ENCODE data around the gene SP110.

SP110 gene

DNA sequence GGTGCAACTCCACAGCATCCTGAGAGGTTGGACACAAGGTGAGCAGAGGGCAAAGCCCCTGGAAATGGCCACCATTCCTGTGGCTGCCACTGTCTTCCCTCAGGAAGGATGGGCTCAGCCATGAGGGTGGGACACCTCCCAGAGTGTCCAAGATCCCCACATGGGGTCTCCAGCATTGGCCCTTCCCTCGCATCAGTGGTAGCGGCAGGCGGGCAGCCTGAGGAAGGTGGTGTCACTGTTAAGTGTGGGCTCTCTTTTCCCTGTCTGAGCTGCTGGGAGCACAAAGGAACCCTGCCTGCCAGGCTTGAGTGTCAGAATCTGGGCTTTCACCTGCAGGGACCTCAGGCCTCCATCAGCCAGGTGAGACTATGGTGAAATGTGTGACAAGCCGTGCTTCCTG is 47.6 kb downstream of the SP110 start:
- no peak for TF ChIP-seq CTCF (IDR thresholded peaks at IDR 0.05; ENCODE audit: low read depth, low read length)
- DNase-seq = no peak
- Histone ChIP-seq H3K27me3 (peaks cover 14% of the 10 kb centered on the region; the same call in 1 of the 2 replicates), H3K36me3 (no peaks in the 10 kb centered on the region), H3K9me3 (no peaks in the 10 kb centered on the region), H3K4me3 (ENCODE audit: low read depth, low read length) (no peak overlapping the region), H3K4me1 (no peaks in the 10 kb centered on the region)

- no peaks in the 10 kb centered on the region for H3K4me1 ChIP-seq
- no peak overlapping the region for H3K4me3 ChIP-seq (ENCODE audit: low read depth, low read length)
- peaks cover 14% of the 10 kb centered on the region; the same call in 1 of the 2 replicates for H3K27me3 ChIP-seq
- no peak for DNase-seq
- no peak for TF ChIP-seq CTCF (IDR thresholded peaks at IDR 0.05; ENCODE audit: low read depth, low read length)
- H3K9me3 ChIP-seq = no peaks in the 10 kb centered on the region
- no peaks in the 10 kb centered on the region for H3K36me3 ChIP-seq
These were observed 49.3 kb downstream of the SP110 start for GRCh38 chr2:230170532-230170931.

- no peak for DNase-seq
- Histone ChIP-seq H3K4me3 (ENCODE audit: low read depth, low read length) (no peak overlapping the region), H3K36me3 (no peaks in the 10 kb centered on the region), H3K27me3 (peaks cover 7% of the 10 kb centered on the region; the same call in 1 of the 2 replicates), H3K9me3 (no peaks in the 10 kb centered on the region), H3K4me1 (0 out of 2 replicates have a peak, but pooled peaks cover 3% of the 10 kb centered on the region)
- no peak for TF ChIP-seq CTCF (IDR thresholded peaks at IDR 0.05; ENCODE audit: low read depth, low read length)
These were observed 53.1 kb downstream of the SP110 start for GRCh38 chr2:230166557-230167170.

- H3K9me3 ChIP-seq = no peaks in the 10 kb centered on the region
- H3K4me3 ChIP-seq (ENCODE audit: low read depth, low read length) = no peak overlapping the region
- no peak for DNase-seq
- no peaks in the 10 kb centered on the region; the same call in 1 of the 2 replicates for H3K27me3 ChIP-seq
- TF ChIP-seq CTCF (IDR thresholded peaks at IDR 0.05; ENCODE audit: low read depth, low read length) = no peak
- 0 out of 2 replicates have a peak, but pooled peaks cover 3% of the 10 kb centered on the region for H3K4me1 ChIP-seq
- no peaks in the 10 kb centered on the region for H3K36me3 ChIP-seq
These were observed 55.6 kb downstream of the SP110 start for GRCh38 chr2:230164139-230164538.

- peak; percentile 65 for DNase-seq
- Histone ChIP-seq H3K9me3 (no peaks in the 10 kb centered on the region), H3K27me3 (no peaks in the 10 kb centered on the region), H3K4me1 (0 out of 2 replicates have a peak, but pooled peaks cover 3% of the 10 kb centered on the region), H3K4me3 (ENCODE audit: low read depth, low read length) (no peak overlapping the region), H3K36me3 (no peaks in the 10 kb centered on the region)
- no peak for TF ChIP-seq CTCF (IDR thresholded peaks at IDR 0.05; ENCODE audit: low read depth, low read length)
These were observed 56.8 kb downstream of the SP110 start for GRCh38 chr2:230162981-230163380.

DNA sequence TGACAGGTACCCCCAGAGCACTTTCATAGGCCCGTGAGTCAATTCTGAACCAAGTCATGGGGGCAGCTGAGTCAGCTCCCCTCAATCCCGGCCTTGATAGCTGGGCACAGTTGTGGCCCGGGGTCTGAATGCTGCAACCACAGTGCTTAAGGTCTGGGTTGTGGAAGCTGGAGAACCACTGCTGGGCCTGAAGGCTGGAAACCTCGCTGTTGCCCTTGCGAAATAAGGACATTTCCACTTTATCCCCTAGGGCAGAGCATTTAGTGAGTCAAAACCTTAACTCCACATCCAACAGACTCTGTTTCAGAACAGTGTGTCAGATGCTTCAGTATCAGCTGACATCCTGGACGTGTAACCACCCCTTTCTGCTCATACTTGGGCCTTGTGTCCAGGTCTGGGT is 58.6 kb downstream of the SP110 start:
- no peak for DNase-seq
- H3K4me1 ChIP-seq = 0 out of 2 replicates have a peak, but pooled peaks cover 3% of the 10 kb centered on the region
- no peaks in the 10 kb centered on the region for H3K36me3 ChIP-seq
- no peaks in the 10 kb centered on the region for H3K27me3 ChIP-seq
- no peaks in the 10 kb centered on the region for H3K9me3 ChIP-seq
- no peak for TF ChIP-seq CTCF (IDR thresholded peaks at IDR 0.05; ENCODE audit: low read depth, low read length)
- no peak overlapping the region for H3K4me3 ChIP-seq (ENCODE audit: low read depth, low read length)
